ENCODE data around the gene RIC8A. TPM values are rescaled to one million over a fixed set of nuclear protein-coding genes. Genes with fewer than 3 reads are reported as not detected.
"Not testable (repeated sequence)": the region's sequence is repeated elsewhere in the genome, so short reads cannot be mapped to it uniquely, and the experiment has no call there.

The RIC8A gene
- polyA plus RNA-seq, 3 donors = 71.4 to 88.1 (median 80.9) TPM

- DNase-seq (ENCODE audit: extremely low read depth in 1 of 11, low read depth in 9 of 11, low spot score in 4 of 11) = no peak
Measured at GRCh38 chr11:211741-212140, 4.2 kb downstream of the RIC8A start.

- no peak for DNase-seq (ENCODE audit: extremely low read depth in 1 of 11, low read depth in 9 of 11, low spot score in 4 of 11)
Measured at GRCh38 chr11:212150-213100, 4.9 kb downstream of the RIC8A start.

DNA sequence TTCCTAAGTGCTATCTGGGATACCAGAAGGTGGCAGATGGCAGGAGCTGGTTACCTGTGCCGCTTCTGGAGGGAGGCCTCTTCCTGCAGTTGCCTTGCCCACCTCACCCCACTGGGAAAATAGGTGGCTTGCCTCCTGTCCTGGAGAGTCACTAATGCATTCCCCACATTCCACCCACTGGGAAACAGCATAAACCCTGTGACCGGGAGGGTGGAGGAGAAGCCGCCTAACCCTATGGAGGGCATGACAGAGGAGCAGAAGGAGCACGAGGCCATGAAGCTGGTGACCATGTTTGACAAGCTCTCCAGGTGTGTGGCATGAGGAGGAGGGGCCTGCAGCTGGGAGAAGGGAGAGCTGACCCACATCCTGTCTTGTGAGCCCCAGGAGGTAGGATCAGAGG lies 5.6 kb downstream of the RIC8A start:
- DNase-seq (ENCODE audit: extremely low read depth in 1 of 11, low read depth in 9 of 11, low spot score in 4 of 11) = no peak

- no peak for DNase-seq (ENCODE audit: extremely low read depth in 1 of 11, low read depth in 9 of 11, low spot score in 4 of 11)
Measured at GRCh38 chr11:214083-214482, 6.6 kb downstream of the RIC8A start.

- DNase-seq (ENCODE audit: extremely low read depth in 1 of 11, low read depth in 9 of 11, low spot score in 4 of 11) = no peak
Measured at GRCh38 chr11:215581-216037, 8.1 kb downstream of the RIC8A start.

GRCh38 chr11:216081-216974 lies 8.8 kb downstream of the RIC8A start:
- no peak for DNase-seq (ENCODE audit: extremely low read depth in 1 of 11, low read depth in 9 of 11, low spot score in 4 of 11)

DNA sequence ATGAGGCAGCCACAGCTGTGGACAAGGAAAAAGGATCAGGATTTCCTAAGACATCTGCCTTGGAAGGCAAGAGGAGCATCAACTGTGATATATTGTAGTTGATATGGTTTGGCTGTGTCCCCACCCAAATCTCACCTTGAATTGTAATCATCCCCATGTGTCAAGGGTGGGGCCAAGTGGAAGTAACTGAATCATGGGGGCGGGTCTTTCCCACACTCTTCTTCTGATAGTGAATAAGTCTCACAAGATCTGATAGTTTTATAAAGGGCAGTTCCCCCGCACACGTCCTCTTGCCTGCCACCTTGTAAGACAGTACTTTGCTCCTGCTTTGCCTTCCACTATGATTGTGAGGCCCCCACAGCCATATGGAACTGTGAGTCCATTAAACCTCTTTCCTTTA lies 10.2 kb downstream of the RIC8A start:
- DNase-seq (ENCODE audit: extremely low read depth in 1 of 11, low read depth in 9 of 11, low spot score in 4 of 11) = no peak

DNA sequence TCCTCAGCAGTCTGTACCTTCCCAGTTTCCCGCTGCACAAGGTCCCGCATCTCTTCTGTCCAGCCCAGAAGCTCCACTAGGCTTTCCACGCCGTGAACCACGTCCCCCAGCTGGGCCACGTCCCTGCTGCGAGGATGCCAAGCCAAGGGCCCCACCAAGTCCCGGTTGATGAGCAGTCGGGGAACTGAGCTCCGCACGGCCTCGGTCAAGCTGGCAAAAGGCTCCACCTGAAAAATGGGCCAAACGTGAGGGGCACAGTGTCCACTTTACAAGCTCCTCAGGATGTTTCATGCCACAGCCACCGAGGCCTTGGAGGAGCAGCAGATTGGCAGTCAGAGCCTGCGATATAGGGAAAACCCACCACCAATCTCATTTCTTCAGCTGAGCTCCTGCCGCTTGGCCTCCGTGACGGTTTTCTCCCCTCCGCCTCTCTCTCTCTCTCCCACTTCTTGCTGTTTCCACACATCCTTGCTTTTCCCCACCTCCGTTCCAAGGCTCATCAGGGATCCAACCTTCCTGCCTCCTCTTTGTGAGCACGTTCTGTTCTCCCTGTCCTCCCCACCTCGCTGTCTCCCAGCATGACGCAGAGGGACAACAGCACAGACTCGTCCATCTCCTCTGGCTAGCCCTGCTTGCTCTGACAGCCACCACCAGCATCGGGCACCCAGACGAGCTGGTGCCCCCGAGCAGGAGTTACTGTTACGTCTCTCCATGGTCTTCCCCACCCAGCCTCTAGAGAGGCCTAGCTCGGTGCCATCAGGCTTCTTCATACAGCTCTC lies 11.5 kb downstream of the RIC8A start:
- DNase-seq (ENCODE audit: extremely low read depth in 1 of 11, low read depth in 9 of 11, low spot score in 4 of 11) = no peak

- not testable (repeated sequence) for DNase-seq (ENCODE audit: extremely low read depth in 1 of 11, low read depth in 9 of 11, low spot score in 4 of 11)
Measured at GRCh38 chr11:220641-221215, 13.2 kb downstream of the RIC8A start.

DNA sequence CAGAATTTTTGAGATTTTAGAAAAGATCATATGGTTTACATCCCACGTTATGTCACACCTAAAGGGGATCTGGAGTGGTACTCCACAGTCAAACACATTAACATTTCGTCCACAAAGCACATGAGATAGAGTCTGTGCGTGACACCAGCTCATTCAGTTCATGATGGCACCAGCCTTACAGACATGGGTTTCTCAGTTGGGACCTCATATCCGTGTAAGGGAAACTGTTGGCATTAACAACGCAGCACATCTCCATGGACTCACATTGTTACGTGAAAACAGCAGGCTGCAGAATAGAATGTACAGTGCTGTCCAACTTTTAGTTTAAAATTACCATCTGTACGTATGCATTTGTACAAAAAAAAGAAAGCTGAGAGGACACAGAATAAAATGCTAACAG lies 14.0 kb downstream of the RIC8A start:
- no peak for DNase-seq (ENCODE audit: extremely low read depth in 1 of 11, low read depth in 9 of 11, low spot score in 4 of 11)

DNA sequence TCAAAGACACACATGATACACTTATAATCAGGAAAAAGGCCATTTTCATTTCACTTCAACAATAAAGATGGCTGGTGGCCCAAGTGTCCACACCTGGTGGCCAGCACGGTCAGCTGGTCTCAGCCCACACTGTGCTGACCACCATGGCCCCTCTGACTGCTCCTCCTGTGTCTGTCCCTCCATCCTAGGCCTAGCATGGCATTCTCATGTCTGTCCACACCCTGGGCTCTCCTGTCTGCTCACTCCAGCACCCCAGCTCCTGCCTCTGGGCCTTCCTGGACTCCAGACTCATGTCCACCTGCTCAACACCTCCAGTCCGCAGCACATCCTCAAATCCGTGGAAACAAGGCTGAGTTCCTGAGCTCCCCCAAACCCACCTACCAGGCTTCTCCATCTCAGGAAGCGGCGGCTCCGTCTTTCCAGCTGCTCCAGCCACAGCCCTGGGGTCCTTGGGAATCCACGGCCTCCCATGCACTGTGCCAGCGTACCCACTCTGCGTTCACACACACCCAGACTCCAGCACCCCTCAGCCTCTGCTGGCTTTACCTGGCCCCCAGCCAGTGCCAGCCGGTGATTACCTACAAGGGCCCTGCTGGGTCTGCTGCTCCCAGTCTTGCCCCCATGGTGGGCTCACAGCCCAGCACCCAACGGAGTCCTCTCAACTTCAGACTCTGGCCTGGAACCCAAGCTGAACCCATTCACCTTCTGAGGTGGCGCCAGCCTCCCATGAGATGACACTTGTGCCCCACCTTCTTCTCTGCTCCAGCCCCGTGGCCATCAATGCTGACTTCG lies 14.7 kb downstream of the RIC8A start:
- DNase-seq (ENCODE audit: extremely low read depth in 1 of 11, low read depth in 9 of 11, low spot score in 4 of 11) = no peak

GRCh38 chr11:223026-223789 lies 15.7 kb downstream of the RIC8A start:
- DNase-seq (ENCODE audit: extremely low read depth in 1 of 11, low read depth in 9 of 11, low spot score in 4 of 11) = no peak

- no peak for DNase-seq (ENCODE audit: extremely low read depth in 1 of 11, low read depth in 9 of 11, low spot score in 4 of 11)
Measured at GRCh38 chr11:223884-224283, 16.4 kb downstream of the RIC8A start.

GRCh38 chr11:224424-224823 lies 16.9 kb downstream of the RIC8A start:
- DNase-seq (ENCODE audit: extremely low read depth in 1 of 11, low read depth in 9 of 11, low spot score in 4 of 11) = no peak

- DNase-seq (ENCODE audit: extremely low read depth in 1 of 11, low read depth in 9 of 11, low spot score in 4 of 11) = no peak
Measured at GRCh38 chr11:225734-226453, 18.4 kb downstream of the RIC8A start.

- no peak for DNase-seq (ENCODE audit: extremely low read depth in 1 of 11, low read depth in 9 of 11, low spot score in 4 of 11)
Measured at GRCh38 chr11:227824-228379, 20.4 kb downstream of the RIC8A start.
